H1 (cell line): ENCODE results near the gene IGF2R. TPM values are rescaled to one million over a fixed set of nuclear protein-coding genes. Genes with fewer than 3 reads are reported as not detected.

Experiments used
- CTCF ChIA-PET: fragments of 300-600 bp; sonication (Branson Sonifier 250); formaldehyde crosslinking; loops from one replicate; lab custom pipeline; 2021; ENCODE audit not compliant: partially characterized antibody; lab: Charles Lee
- POLR2A ChIA-PET: fragments of 300-600 bp; sonication (Branson Sonifier 250); formaldehyde crosslinking; loops from one replicate; lab custom pipeline; 2021; ENCODE audit warnings: inconsistent platforms; ENCODE audit not compliant: partially characterized antibody; lab: Charles Lee
- DNase-seq, 2 experiments: peaks; one replicate each; pipeline versions ENCODE4 v3.0.0 to v3.0.0-alpha.2; 2010 to 2022; ENCODE audit warnings: low spot score in 2 of 2, low read depth in 1 of 2, mixed read lengths in 1 of 2
- FAIRE-seq: peaks from 2 replicates; lab custom pipeline; 2011; peaks lifted over from hg19 to GRCh38; lab: Jason Lieb, UNC
- H2AFZ ChIP-seq: 2 replicates; pipeline ENCODE4 v1.8.1; 2012; ENCODE audit warnings: low read length, inconsistent platforms
- H2AK5ac ChIP-seq: 2 replicates; pipeline ENCODE4 v1.6.1; 2013; ENCODE audit warnings: low read depth, low read length
- H2BK120ac ChIP-seq: replicated peaks from 2 replicates; pipeline ENCODE3; 2013; ENCODE audit warnings: low read depth, low read length, inconsistent platforms
- H2BK12ac ChIP-seq: 2 replicates; pipeline ENCODE4 v1.6.1; 2013; ENCODE audit warnings: low read depth, low read length
- H2BK15ac ChIP-seq: 2 replicates; pipeline ENCODE4 v1.6.1; 2013; ENCODE audit warnings: low read length
- H2BK20ac ChIP-seq: 2 replicates; pipeline ENCODE4 v1.6.1; 2013; ENCODE audit warnings: low read length
- H2BK5ac ChIP-seq: 2 replicates; pipeline ENCODE4 v1.6.1; 2013; ENCODE audit warnings: low read depth, low read length
- H3K14ac ChIP-seq: 2 replicates; pipeline ENCODE4 v1.6.1; 2013; ENCODE audit warnings: inconsistent platforms; ENCODE audit not compliant: insufficient read length
- H3K18ac ChIP-seq: 2 replicates; pipeline ENCODE4 v1.6.1; 2013; ENCODE audit warnings: low read length; ENCODE audit errors: extremely low read depth
- H3K23ac ChIP-seq: 2 replicates; pipeline ENCODE4 v1.6.1; 2013; ENCODE audit warnings: inconsistent platforms; ENCODE audit not compliant: insufficient read length
- H3K23me2 ChIP-seq: 2 replicates; pipeline ENCODE4 v1.6.1; 2013; ENCODE audit warnings: low read depth, low read length
- H3K27ac ChIP-seq: 2 replicates; pipeline ENCODE4 v1.6.1; 2011; ENCODE audit warnings: low read depth, low read length, inconsistent platforms
- H3K27me3 ChIP-seq, 4 experiments: replicated peaks in 1 of 4; 1 replicate in 1 of 4; 2 replicates in 3 of 4; pipeline versions ENCODE4 v1.6.1 to v1.8.1; 2011 to 2013; ENCODE audit warnings: low read length in 3 of 4, mild to moderate bottlenecking in 3 of 4, inconsistent platforms in 2 of 4, mixed read lengths in 2 of 4, moderate library complexity in 1 of 4; ENCODE audit not compliant: control insufficient read depth in 3 of 4, insufficient read depth in 3 of 4; ENCODE audit errors: extremely low read depth in 1 of 4
- H3K36me3 ChIP-seq, 4 experiments: 2 replicates each; pipeline versions ENCODE4 v1.6.1 to v1.8.1; 2011 to 2013; ENCODE audit warnings: mild to moderate bottlenecking in 4 of 4, low read length in 3 of 4, moderate library complexity in 2 of 4, control low read depth in 1 of 4, inconsistent platforms in 1 of 4; ENCODE audit not compliant: insufficient read depth in 4 of 4, control insufficient read depth in 2 of 4
- H3K4ac ChIP-seq: replicated peaks from 2 replicates; pipeline ENCODE3; 2013; ENCODE audit warnings: low read length, low read depth, mixed read lengths, inconsistent platforms; ENCODE audit not compliant: insufficient read length
- H3K4me1 ChIP-seq, 4 experiments: replicated peaks in 1 of 4; 1 replicate in 1 of 4; 2 replicates in 3 of 4; pipeline versions ENCODE4 v1.6.1 to v1.8.1; 2011 to 2013; ENCODE audit warnings: low read length in 3 of 4, inconsistent platforms in 2 of 4, mixed read lengths in 1 of 4; ENCODE audit not compliant: insufficient read depth in 4 of 4, control insufficient read depth in 3 of 4
- H3K4me2 ChIP-seq, 2 experiments: 2 replicates each; pipeline versions ENCODE4 v1.6.1 to v1.8.1; 2011 to 2013; ENCODE audit warnings: low read depth in 2 of 2, low read length in 2 of 2, control low read depth in 1 of 2, inconsistent platforms in 1 of 2, mild to moderate bottlenecking in 1 of 2; ENCODE audit not compliant: insufficient read depth in 1 of 2
- H3K4me3 ChIP-seq, 4 experiments: fragments of 200-600, 300-600 bp in 1 of 4; sonication (generic), shearing (Covaris generic), sonication (Bioruptor Twin) in 1 of 4; 2 replicates each; pipeline versions ENCODE4 v1.5.1 to v1.8.1; 2011 to 2016; ENCODE audit warnings: low read length in 4 of 4, low read depth in 3 of 4, control low read depth in 2 of 4, inconsistent platforms in 2 of 4, mild to moderate bottlenecking in 2 of 4, mixed read lengths in 1 of 4, moderate library complexity in 1 of 4; ENCODE audit not compliant: insufficient read depth in 2 of 4; ENCODE audit errors: extremely low read depth in 1 of 4
- H3K56ac ChIP-seq: replicated peaks from 2 replicates; pipeline ENCODE3; 2013; ENCODE audit warnings: low read depth, mild to moderate bottlenecking, mixed read lengths, low read length, inconsistent platforms; ENCODE audit not compliant: insufficient read length
- H3K79me1 ChIP-seq: 2 replicates; pipeline ENCODE4 v1.6.1; 2013; ENCODE audit warnings: low read depth, low read length, control low read depth
- H3K79me2 ChIP-seq, 2 experiments: 2 replicates each; pipeline versions ENCODE4 v1.6.1 to v1.8.1; 2012 to 2013; ENCODE audit warnings: low read length in 2 of 2, mild to moderate bottlenecking in 2 of 2, inconsistent platforms in 1 of 2; ENCODE audit not compliant: insufficient read depth in 2 of 2, control insufficient read depth in 1 of 2
- H3K9ac ChIP-seq, 4 experiments: replicated peaks in 1 of 4; 1 replicate in 1 of 4; 2 replicates in 3 of 4; pipeline versions ENCODE4 v1.6.1 to v1.8.1; 2011 to 2013; ENCODE audit warnings: low read depth in 3 of 4, low read length in 3 of 4, control low read depth in 2 of 4, mild to moderate bottlenecking in 2 of 4, moderate library complexity in 2 of 4, inconsistent platforms in 1 of 4; ENCODE audit errors: extremely low read depth in 1 of 4
- H3K9me3 ChIP-seq, 2 experiments: 2 replicates each; pipeline versions ENCODE4 v1.6.1 to v1.8.1; 2012 to 2013; ENCODE audit warnings: mild to moderate bottlenecking in 2 of 2, moderate library complexity in 2 of 2, control low read depth in 1 of 2, inconsistent platforms in 1 of 2, low read depth in 1 of 2, low read length in 1 of 2, mixed read lengths in 1 of 2; ENCODE audit not compliant: insufficient read depth in 2 of 2
- H4K20me1 ChIP-seq, 2 experiments: replicated peaks in 1 of 2; 2 replicates each; pipeline versions ENCODE3 to v1.8.1; 2011 to 2013; ENCODE audit warnings: inconsistent platforms in 2 of 2, low read length in 2 of 2, mild to moderate bottlenecking in 1 of 2; ENCODE audit not compliant: insufficient read depth in 2 of 2, control insufficient read depth in 1 of 2
- H4K5ac ChIP-seq: 2 replicates; pipeline ENCODE4 v1.6.1; 2013; ENCODE audit warnings: low read length, low read depth, mixed read lengths, inconsistent platforms; ENCODE audit not compliant: insufficient read length
- H4K8ac ChIP-seq: 2 replicates; pipeline ENCODE4 v1.8.0; 2013; ENCODE audit warnings: mild to moderate bottlenecking, moderate library complexity, low read length, inconsistent platforms; ENCODE audit not compliant: insufficient read depth; ENCODE audit errors: extremely low read depth
- H4K91ac ChIP-seq: replicated peaks from 2 replicates; pipeline ENCODE3; 2013; ENCODE audit warnings: low read length, mixed read lengths, inconsistent platforms; ENCODE audit not compliant: insufficient read length
- WGBS, 2 experiments: shearing (Covaris generic) in 1 of 2; methylation state at CpG; one replicate each; pipeline versions ENCODE4 v1.1.6 to v1.1.7; 2013 to 2015; ENCODE audit warnings: low lambda C conversion rate in 2 of 2, mixed read lengths in 2 of 2, inconsistent platforms in 1 of 2, low coverage in 1 of 2, missing lambda C conversion rate in 1 of 2; ENCODE audit not compliant: insufficient replicate concordance in 2 of 2, insufficient coverage in 1 of 2, insufficient read length in 1 of 2; ENCODE audit errors: extremely low coverage in 1 of 2, missing lambda C conversion rate in 1 of 2; 5-methylcytosine and 5-hydroxymethylcytosine counted together
- polyA plus RNA-seq, 7 experiments: library from polyadenylated mRNA; depleted of rRNA in 3 of 7; stranded (reverse) in 5 of 7; unstranded in 2 of 7; fragments of >200 nt in 5 of 7; fragments of 200-250 nt in 2 of 7; gene quantifications; 1 replicate in 5 of 7; 2 replicates in 1 of 7; 4 replicates in 1 of 7; pipeline versions ENCODE4 v1.2.1 to v1.2.3, GENCODE V29; 2011 to 2013; ENCODE audit warnings: missing spikeins in 2 of 7, mixed read lengths in 2 of 7
- total RNA-seq: library from RNA; stranded (reverse); fragmentation: NEBNext Ultra II Directional; extraction: Animal tissue kit (Norgen Biotek cat#: 25700); gene quantifications from 2 replicates; pipeline ENCODE4 v1.2.1, GENCODE V29; 2021

Gene IGF2R
- total and polyA plus RNA-seq, 2 of the 8 experiments (the other 6 are each of a cell fraction or from before 2014, with no cell fraction given): 20.6 to 74.1 TPM

DNA sequence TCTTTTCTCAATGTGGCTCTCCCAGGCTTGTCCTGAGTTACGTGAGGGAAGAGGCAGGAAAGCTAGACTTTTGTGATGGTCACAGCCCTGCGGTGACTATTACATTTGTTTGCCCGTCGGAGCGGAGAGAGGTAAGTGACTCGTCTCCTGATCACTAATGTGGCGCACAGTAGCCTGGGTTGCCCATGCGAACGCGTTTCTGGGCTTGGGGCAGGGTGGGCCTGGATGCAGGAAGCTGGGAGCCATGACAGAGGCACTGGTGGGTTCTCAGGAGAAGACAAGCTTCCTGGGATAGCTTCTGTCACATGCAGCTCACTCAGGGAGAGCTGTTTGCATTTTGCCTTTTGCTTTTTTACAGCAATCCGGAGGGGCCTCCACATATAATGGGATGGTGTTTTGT lies 60.6 kb downstream of the IGF2R start:
- CTCF ChIA-PET: interaction anchor here (0.8 to 1.0 kb wide), 2 partner anchors 11 to 166 kb away, joined by 3 read pairs; no protein-coding TSS in a partner anchor
- H3K4me2 ChIP-seq: no peak overlapping the region
- POLR2A ChIA-PET: interaction anchor here (1.4 kb wide), 1 partner anchor 9 kb away, joined by 3 read pairs; no protein-coding TSS in a partner anchor

More for the DNA sequence above, 60.6 kb downstream of the IGF2R start:
- Histone ChIP-seq H4K8ac (no peak overlapping the region), H3K14ac (no peak overlapping the region), H4K20me1 (peaks cover 2 to 4% of the 10 kb centered on the region in 2 experiments), H4K91ac (no peak overlapping the region), H3K9ac (no peak overlapping the region), H2BK120ac (no peak overlapping the region), H3K4ac (no peak overlapping the region), H3K9me3 (no peaks in the 10 kb centered on the region), H3K23me2 (no peaks in the 10 kb centered on the region), H2BK5ac (no peak overlapping the region), H3K36me3 (peaks cover 8 to 70% (median 51%) of the 10 kb centered on the region in 4 experiments), H4K5ac (no peak overlapping the region), H3K56ac (no peak overlapping the region), H2AFZ (no peak overlapping the region), H3K27ac (no peak overlapping the region), H2AK5ac (no peak overlapping the region), H3K79me1 (no peaks in the 10 kb centered on the region; the same call in none of the 2 replicates), H3K18ac (no peak overlapping the region), H2BK20ac (no peak overlapping the region), H2BK12ac (no peak overlapping the region), H3K27me3 (no peaks in the 10 kb centered on the region), H3K4me3 (no peak overlapping the region), H2BK15ac (no peak overlapping the region), H3K4me1 (no peaks in the 10 kb centered on the region), H3K23ac (no peak overlapping the region), H3K79me2 (no peaks in the 10 kb centered on the region)
- DNase-seq (no peak), FAIRE-seq (no peak)
- 96% methylated on average over 11 of the region's 11 CpGs; no CpG with 5 or more reads in 1 of the 2 experiments for WGBS, 2 experiments
